ENCODE data around the gene STX8.

Gene STX8

DNA sequence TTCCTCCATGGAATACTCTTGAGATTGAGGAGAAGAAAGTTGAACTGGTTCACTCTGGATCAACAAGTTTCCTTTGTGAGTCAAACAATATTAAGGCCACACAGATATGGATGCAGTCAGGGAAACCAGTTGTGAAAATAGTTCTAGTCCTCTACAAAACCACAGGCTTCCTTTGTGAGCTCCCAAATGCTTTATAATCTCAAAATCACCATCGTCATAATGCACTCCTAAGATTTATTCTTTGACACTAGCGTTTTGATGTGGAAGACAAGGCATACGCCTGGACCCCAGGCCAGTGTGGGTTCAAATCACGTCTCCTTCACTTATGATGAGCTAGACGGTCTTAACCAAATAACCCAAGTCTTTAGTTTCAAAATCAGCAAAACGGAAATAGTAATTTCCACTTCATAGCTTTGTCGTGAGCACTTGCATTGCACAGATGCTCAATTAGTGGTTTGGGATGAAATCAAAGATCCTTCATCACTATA lies 142.6 kb downstream of the STX8 start:
- TF ChIP-seq POLR2A (IDR thresholded peaks at IDR 0.05; ENCODE audit: low read depth, low read length) (no peak), TAF1 (IDR thresholded peaks at IDR 0.05; ENCODE audit: borderline replicate concordance, low read depth, low read length) (no peak), POLR2AphosphoS5 (IDR thresholded peaks at IDR 0.05; ENCODE audit: low read depth, low read length) (no peak)
- no peak for DNase-seq (ENCODE audit: insufficient read length)
- FAIRE-seq, result no peak

DNA sequence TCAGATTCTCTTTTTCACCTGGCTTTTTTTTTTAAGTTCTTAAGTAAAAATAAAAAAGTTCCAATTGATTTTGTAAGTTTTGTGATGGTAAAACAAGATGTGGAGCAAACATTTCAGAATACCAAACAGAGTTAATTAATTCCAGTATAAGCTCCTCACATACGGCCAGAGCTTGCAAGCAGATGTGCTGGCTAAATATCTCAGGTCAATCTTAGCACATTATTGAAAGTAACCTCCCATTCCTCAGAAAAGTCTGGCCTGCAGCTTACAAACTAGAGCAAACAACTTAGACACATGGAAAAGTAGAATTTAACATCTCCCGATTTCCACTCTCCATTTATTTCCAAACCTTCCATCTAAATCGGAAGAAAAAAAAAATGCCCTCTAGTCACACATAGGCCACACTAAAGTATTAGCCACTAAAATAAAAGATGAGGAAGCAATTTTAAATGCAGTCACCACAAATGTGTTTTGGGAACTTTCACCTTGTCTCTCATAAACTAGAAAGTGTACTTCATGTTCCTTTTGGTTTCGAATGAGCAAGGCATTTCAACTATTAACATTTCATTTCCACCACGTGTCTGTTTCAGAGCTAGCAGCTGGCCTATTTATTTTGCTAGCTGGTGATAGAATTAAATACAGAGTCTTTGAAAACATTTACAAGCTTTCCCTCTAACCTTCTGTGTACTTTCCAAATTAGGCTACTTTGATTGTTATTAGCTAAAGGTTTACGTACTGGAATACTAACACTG lies 143.3 kb downstream of the STX8 start:
- DNase-seq (ENCODE audit: insufficient read length) (no peak), FAIRE-seq (peak; percentile 54)
- no peak for TF ChIP-seq POLR2AphosphoS5 (IDR thresholded peaks at IDR 0.05; ENCODE audit: low read depth, low read length)
- no peak for TF ChIP-seq POLR2A (IDR thresholded peaks at IDR 0.05; ENCODE audit: low read depth, low read length)
- TF ChIP-seq TAF1 (IDR thresholded peaks at IDR 0.05; ENCODE audit: borderline replicate concordance, low read depth, low read length), result no peak

DNA sequence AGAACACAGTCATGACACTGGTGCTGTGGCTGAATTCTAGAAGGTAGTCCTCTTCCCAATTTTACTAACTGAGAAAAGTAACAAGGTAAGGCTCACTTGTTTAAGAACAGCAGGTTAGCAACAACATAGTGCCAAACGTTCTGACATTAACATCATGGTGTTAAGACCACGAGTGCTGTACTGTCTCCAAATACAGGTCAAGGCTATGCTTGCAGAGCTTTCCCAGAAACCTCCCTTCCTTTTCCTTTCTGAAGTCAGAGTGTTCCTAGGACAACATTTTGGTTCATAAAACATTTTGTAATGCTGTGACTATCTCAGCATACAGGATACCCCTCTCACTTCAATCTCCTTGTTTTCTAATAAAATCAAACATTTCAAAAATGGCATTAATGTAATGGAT lies 144.0 kb downstream of the STX8 start:
- FAIRE-seq (no peak), DNase-seq (ENCODE audit: insufficient read length) (no peak)
- TF ChIP-seq TAF1 (IDR thresholded peaks at IDR 0.05; ENCODE audit: borderline replicate concordance, low read depth, low read length) (no peak), POLR2A (IDR thresholded peaks at IDR 0.05; ENCODE audit: low read depth, low read length) (no peak), POLR2AphosphoS5 (IDR thresholded peaks at IDR 0.05; ENCODE audit: low read depth, low read length) (no peak)

DNA sequence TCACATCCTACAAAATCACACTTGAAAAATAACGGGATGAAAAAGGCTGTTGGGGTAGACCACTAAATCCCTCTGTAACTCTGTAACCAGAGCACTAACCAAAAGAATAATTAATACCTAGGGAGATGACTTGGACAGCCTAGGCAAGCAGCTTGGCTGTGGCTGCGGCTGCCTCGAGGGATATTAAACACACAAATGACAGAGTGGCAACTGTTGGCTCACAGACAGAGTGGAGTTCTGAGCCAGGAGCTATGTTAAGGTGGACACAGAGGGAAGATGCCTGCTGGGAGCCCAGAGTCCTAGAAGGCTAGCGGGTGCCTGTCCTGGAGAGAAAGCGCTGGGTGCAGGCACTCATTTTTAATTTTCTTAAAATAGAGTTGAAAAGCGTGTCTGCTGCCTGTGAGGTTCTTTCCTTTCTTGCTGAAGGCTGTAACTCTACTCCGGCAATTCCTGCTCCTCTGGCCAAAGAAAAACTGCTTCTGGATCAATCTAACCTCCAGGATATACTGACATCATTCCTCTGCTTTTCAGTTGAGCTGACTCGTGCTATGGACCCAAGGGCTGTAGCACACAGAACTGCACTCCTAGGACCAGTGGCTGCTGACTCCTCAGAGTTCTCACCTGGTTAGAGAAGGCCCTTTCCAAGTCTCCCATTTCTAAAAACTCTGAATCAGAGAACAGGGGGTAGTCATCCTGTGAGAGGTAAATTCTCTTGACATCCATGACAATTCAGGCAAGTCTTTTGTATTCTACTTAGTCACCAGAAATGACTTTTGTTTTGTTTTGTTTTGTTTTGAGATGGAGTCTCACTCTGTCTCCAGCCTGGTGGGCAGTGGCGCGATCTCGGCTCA lies 147.9 kb downstream of the STX8 start:
- TF ChIP-seq POLR2AphosphoS5 (IDR thresholded peaks at IDR 0.05; ENCODE audit: low read depth, low read length), result no peak
- TF ChIP-seq POLR2A (IDR thresholded peaks at IDR 0.05; ENCODE audit: low read depth, low read length), result no peak
- TF ChIP-seq TAF1 (IDR thresholded peaks at IDR 0.05; ENCODE audit: borderline replicate concordance, low read depth, low read length), result no peak
- no peak for FAIRE-seq
- no peak for DNase-seq (ENCODE audit: insufficient read length)

DNA sequence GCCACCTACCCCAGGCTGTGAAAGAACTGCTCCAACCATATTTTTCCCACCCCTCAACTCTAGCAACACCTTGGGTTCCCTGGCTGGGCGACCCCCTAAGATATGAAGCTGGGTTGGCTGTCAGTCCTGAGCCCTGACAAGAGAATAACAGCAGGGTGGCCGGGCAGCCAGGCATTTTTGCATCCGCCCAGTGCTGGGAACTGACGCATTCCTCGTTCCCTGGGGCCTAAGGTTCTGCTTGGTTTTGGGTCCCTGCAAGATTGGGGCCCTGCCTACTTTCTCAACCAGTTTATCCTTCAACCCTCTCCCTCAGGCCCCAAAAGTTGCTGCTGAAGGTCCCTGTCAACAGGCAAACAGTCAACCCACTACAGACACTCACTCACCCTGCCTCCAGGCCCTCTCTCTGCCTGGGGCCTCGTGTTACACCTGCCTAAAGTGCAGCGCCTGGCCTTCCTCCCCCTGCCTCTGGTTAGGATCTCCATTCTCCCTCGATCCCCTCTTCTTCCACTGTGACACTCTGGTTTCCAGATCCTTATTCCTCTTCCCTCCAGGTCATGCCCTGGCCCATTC lies 151.5 kb downstream of the STX8 start:
- TF ChIP-seq POLR2A (IDR thresholded peaks at IDR 0.05; ENCODE audit: low read depth, low read length) (no peak), TAF1 (IDR thresholded peaks at IDR 0.05; ENCODE audit: borderline replicate concordance, low read depth, low read length) (no peak), POLR2AphosphoS5 (IDR thresholded peaks at IDR 0.05; ENCODE audit: low read depth, low read length) (no peak)
- no peak for DNase-seq (ENCODE audit: insufficient read length)
- FAIRE-seq, result no peak

DNA sequence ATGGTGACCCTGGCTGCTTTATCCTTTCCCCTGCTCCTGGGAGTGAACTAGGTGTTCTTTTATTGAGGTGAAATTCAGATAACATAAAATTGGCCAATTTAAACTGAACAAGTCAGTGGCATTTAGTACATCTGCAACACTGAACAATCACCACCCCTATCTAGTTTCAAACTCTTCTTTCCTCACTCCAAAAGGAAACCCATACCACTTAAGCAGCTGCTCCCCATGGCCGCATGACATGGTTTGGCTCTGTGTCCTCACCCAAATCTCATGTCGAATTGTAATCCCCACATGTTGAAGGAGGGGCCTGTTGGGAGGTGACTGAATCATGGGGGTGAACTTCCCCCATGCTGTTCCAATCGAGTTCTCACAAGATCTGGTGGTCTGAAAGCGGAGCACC lies 154.1 kb downstream of the STX8 start:
- TF ChIP-seq POLR2A (IDR thresholded peaks at IDR 0.05; ENCODE audit: low read depth, low read length), result no peak
- no peak for DNase-seq (ENCODE audit: insufficient read length)
- no peak for FAIRE-seq

DNA sequence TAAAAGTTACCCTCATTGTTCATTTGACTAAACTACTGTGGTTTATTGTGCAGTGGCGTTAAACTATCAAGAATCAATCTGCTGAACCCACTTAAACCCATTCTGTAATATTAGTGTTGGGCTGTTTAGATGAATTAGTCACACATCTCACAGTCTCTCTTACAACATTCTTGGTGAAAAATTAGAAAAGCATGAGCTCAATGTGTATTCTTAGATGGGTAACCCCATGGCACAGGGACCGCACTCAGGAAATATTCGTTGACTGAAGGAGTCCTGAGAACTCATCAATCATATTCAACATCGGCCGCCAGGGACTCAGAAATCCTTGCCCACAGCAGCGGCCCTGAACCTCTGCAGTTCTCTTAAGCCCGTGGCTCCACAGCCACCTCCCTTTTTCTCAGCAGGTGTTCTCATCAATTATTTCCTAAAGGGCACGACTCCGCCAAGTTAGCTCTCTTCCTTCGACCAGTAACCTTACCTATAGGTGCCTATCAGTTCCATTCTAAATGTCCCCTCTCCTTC lies 155.6 kb downstream of the STX8 start:
- no peak for TF ChIP-seq POLR2A (IDR thresholded peaks at IDR 0.05; ENCODE audit: low read depth, low read length)
- no peak for TF ChIP-seq POLR2AphosphoS5 (IDR thresholded peaks at IDR 0.05; ENCODE audit: low read depth, low read length)
- no peak for TF ChIP-seq TAF1 (IDR thresholded peaks at IDR 0.05; ENCODE audit: borderline replicate concordance, low read depth, low read length)
- no peak for DNase-seq (ENCODE audit: insufficient read length)
- FAIRE-seq, result no peak

DNA sequence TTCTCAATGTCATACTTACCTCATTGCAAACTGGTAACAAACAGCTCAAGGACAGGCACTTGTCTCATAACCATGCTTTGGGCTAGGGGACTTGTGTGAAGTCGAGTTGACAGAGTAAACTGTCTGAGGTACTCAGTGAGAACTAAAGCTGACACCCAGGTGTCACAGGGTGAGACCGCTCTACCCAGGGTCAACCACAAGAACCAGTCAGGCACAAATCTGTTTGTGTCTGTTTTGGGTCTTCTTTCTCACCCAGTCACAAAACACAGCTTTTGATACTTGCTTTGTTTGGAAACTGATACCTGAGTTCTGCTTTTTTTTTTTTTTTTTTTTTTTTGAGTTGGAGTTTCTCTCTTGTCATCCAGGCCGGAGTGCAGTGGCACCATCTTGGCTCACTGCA lies 161.1 kb downstream of the STX8 start:
- DNase-seq (ENCODE audit: insufficient read length) (peak; percentile 52), FAIRE-seq (peak; percentile 83)
- TF ChIP-seq POLR2A (IDR thresholded peaks at IDR 0.05; ENCODE audit: low read depth, low read length) (no peak), POLR2AphosphoS5 (IDR thresholded peaks at IDR 0.05; ENCODE audit: low read depth, low read length) (no peak), TAF1 (IDR thresholded peaks at IDR 0.05; ENCODE audit: borderline replicate concordance, low read depth, low read length) (no peak)

DNA sequence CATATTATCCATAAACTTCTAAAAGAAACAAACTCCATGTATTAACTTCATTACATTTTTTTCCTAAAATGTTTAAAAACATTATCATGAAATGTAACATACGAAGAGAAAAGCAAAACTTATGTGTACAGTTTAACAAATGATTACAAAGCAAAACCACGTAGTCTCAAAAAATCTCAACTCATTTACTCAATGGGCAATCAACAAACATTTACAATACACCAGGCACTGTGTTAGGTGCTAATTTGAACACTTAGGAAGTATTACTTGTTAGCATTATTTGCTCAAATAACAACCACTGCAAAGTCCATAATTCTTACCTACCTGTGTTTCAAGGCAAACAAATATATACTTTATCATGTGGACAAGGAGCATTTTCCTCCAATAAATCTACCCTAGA lies 164.9 kb downstream of the STX8 start:
- FAIRE-seq, result no peak
- TF ChIP-seq POLR2A (IDR thresholded peaks at IDR 0.05; ENCODE audit: low read depth, low read length) (no peak), POLR2AphosphoS5 (IDR thresholded peaks at IDR 0.05; ENCODE audit: low read depth, low read length) (no peak), TAF1 (IDR thresholded peaks at IDR 0.05; ENCODE audit: borderline replicate concordance, low read depth, low read length) (no peak)
- DNase-seq (ENCODE audit: insufficient read length), result no peak

DNA sequence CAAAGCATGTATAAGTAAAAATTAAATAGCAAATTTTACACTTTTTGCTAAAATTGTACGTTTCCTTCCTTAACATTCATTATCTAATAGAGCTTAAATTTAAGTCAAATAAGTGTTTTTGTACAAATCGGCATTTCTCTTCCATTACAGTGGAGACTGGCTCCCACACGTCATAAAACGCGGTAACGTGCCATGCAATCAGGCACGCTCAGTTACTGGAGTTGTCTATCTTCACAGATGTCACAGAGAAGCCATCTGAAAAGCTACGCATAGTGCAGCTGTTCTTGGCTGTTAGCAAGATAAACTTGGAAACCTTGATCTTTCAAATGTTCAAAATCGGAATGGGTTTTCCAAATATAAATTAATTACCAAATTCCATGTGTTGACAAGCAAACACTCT lies 165.3 kb downstream of the STX8 start:
- DNase-seq (ENCODE audit: insufficient read length), result no peak
- FAIRE-seq, result no peak
- TF ChIP-seq POLR2AphosphoS5 (IDR thresholded peaks at IDR 0.05; ENCODE audit: low read depth, low read length), result no peak
- TF ChIP-seq POLR2A (IDR thresholded peaks at IDR 0.05; ENCODE audit: low read depth, low read length), result no peak
- no peak for TF ChIP-seq TAF1 (IDR thresholded peaks at IDR 0.05; ENCODE audit: borderline replicate concordance, low read depth, low read length)

DNA sequence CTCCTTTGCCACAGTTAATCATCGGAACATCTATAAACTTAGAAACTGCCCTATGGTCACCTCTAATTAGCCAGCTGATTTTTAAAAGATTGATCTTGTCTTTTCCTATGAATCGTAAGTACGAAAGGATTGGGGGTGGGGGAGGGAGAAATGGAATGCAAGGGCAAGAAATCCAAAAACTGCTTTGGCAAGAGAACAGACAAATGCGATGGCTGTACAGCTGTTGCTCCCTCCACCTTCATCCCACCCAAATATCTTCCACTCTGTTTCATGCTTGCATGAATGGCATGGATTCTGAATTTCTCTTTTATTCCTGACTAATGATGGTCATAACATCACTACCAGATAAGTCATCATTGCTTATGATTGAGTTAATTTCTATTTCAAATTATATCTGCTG lies 165.7 kb downstream of the STX8 start:
- no peak for FAIRE-seq
- no peak for DNase-seq (ENCODE audit: insufficient read length)
- TF ChIP-seq POLR2AphosphoS5 (IDR thresholded peaks at IDR 0.05; ENCODE audit: low read depth, low read length), result no peak
- no peak for TF ChIP-seq POLR2A (IDR thresholded peaks at IDR 0.05; ENCODE audit: low read depth, low read length)
- no peak for TF ChIP-seq TAF1 (IDR thresholded peaks at IDR 0.05; ENCODE audit: borderline replicate concordance, low read depth, low read length)

Data from GM12892 (cell line).